WTC11 (cell line): ENCODE data around the gene AKIRIN1. TPM values are rescaled to one million over a fixed set of nuclear protein-coding genes. Genes with fewer than 3 reads are reported as not detected.

Experiments
- total RNA-seq: library from RNA; stranded (reverse); gene quantifications from 3 replicates; pipeline ENCODE4 v1.2.3, GENCODE V29; 2021

Gene AKIRIN1
- total RNA-seq, 1 experiment from 2014 or later, result 183 TPM

Other genes starting within 250 kb of the AKIRIN1 start
- gene RRAGC, start 131.5 kb upstream of the AKIRIN1 start, total RNA-seq, result 10.5 to 12.3 TPM (median 11.4 TPM) in 3 replicates
- gene MYCBP, start 117.9 kb upstream of the AKIRIN1 start, total RNA-seq, result 31.4 to 43.6 TPM (median 34.9 TPM) in 3 replicates
- gene GJA9, start 109.7 kb upstream of the AKIRIN1 start, total RNA-seq, result not detected in 3 replicates
- 0.26 to 0.30 TPM (median 0.27 TPM) in 3 replicates for gene RHBDL2, start 49.4 kb upstream of the AKIRIN1 start, total RNA-seq
- 402 to 430 TPM (median 414 TPM) in 3 replicates for gene NDUFS5, start 35.1 kb downstream of the AKIRIN1 start, total RNA-seq
- gene MACF1, start 213.4 kb downstream of the AKIRIN1 start, total RNA-seq, result 214 to 327 TPM (median 222 TPM) in 3 replicates